GM10847 (cell line): ENCODE measurements around the gene SLIT3.

ENCODE experiments used
- POLR2A ChIP-seq: IDR thresholded peaks from 2 replicates; pipeline ENCODE4 v1.6.1; 2011; ENCODE audit not compliant: insufficient read length; ENCODE audit errors: extremely low read depth

SLIT3 gene

DNA sequence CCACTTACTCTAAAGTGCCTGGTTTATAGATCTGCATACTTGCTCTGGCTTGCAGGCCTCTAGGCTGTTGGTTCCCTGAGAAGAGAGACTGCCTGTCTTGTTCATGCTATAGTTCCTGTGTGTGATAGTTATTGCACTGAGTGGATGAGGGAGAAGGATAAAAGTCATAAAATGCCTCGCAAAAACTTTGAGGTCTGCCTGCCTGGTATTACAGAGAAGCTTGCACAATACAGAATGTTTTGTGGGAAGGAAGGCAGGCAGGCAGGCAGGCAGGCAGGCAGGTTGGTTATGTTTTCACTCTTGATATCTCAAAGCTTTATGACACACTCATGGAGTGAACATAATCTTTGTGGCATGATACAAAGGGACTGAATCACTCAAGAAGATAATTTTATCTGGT lies 287.1 kb downstream of the SLIT3 start:
- no peak for TF ChIP-seq POLR2A

- TF ChIP-seq POLR2A: no peak
Measured at GRCh38 chr5:169013208-169013728, 287.7 kb downstream of the SLIT3 start.

- no peak for TF ChIP-seq POLR2A
Measured at GRCh38 chr5:169012450-169012849, 288.5 kb downstream of the SLIT3 start.

DNA sequence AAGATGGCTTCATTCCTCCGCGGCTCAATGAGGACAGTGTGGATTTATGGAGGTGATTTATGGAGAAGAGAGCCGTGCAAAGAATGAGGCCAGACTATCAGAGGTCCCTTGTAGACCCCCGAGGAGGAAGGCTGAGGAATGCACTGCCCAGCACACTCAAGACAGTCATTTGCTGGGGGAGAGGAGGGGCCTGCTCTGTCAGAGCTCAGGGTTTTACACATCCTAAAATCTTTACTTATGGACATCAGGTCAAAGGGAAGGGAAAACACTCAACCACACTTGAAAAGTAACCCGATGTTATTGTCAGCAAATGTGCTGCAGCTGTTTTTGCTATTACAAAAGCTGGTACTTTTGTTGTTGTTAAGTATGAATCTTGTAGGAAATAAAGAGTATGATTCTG lies 289.5 kb downstream of the SLIT3 start:
- no peak for TF ChIP-seq POLR2A

DNA sequence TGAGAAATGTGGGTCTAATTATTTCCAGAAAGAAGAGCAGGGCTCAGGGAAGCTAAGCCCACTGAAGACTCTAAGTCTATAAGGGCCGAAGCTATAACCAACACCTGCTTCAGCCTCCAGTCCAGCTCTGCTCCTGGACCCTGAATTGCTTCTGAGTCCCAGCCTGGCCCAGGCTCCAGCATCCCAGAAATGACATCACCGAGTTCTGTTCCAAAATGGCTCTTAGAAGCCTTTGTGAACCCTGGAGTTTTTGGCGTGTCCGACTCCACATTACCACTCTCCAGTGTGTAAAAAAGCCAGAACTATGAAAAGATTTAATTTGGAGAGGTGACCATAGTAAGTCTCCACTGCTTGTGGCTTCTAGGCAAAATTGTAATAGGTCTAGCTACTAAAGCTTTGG lies 289.9 kb downstream of the SLIT3 start:
- no peak for TF ChIP-seq POLR2A

DNA sequence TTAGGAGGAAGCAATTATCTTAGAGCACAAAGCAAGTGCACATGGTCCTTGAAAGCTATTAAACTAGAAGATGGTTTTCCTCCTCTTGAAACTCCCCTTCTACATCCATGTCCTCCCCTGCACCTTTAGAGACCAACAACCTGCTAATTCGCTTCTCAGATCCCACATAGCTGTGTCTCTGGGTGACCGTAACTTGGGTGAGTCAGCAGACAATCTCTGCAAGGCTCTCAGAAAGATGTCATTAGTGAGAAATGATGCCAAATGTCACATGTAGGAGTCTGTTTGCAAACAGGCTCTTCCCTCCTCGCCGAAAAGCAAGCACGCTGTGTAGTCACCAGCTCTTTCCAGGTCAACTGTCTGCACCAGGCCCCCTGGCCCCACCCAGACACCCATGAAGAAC lies 291.8 kb downstream of the SLIT3 start:
- no peak for TF ChIP-seq POLR2A

- TF ChIP-seq POLR2A: no peak
Measured at GRCh38 chr5:169006842-169007790, 293.8 kb downstream of the SLIT3 start.

DNA sequence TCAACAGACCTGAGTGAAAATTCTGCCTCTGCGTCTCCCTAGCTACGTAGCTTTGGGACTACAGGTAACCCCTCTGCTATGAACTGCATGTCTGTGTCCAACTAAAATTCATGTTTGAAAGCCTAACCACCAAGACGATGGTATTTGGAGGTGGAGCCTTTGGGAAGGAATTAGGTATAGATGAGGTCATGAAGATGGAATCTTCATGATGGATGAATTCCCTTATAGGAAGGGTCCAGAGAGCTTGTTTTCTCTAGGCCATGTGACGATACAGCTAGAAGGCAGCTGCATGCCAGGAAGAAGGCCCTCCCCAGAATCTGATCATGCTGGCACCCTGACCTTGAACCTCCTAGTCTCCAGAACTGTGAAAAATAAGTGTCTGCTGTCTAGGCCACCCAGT lies 296.4 kb downstream of the SLIT3 start:
- TF ChIP-seq POLR2A: no peak

- no peak for TF ChIP-seq POLR2A
Measured at GRCh38 chr5:169003721-169004541, 297.0 kb downstream of the SLIT3 start.

- TF ChIP-seq POLR2A: no peak
Measured at GRCh38 chr5:169002953-169003555, 297.9 kb downstream of the SLIT3 start.

DNA sequence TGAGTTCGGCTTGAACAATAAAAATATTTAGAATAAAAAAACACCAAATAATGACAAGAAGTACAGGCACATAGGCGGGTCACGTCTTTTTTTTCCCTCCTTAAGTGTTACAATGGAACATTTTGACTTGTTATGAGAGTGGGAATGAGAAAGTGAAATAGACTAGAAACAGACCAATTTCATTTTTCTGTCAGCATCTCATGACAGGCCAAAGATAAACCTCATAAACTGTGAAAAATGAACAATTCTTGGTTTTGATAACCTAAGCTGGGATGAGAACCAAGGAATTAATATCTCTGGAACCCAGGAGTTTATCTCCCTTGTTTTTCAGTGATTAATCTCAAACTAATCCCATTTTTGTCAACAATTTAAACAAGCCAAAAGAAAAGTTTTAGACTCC lies 299.5 kb downstream of the SLIT3 start:
- no peak for TF ChIP-seq POLR2A

GRCh38 chr5:168995024-168995423 lies 305.9 kb downstream of the SLIT3 start:
- no peak for TF ChIP-seq POLR2A

DNA sequence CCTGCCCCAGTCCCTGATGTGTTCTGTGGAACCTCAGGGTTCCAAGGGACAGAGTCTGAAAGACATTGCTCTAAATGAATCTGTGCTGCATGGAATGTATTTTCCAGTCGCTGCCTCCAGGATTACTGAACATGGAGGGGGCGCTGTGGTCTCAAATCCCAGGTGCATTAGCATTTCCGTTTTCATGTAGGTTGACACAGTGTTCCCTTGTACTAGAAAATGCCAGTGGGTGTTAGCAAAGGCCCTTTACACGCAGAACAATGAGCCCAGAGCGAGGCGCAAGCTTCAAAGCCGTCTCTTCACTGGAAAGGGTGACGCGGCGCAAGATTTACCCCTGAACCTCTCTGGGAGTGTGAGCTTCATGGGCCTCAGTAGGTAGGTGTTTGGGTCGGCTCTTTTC lies 308.3 kb downstream of the SLIT3 start:
- no peak for TF ChIP-seq POLR2A

- TF ChIP-seq POLR2A: no peak
Measured at GRCh38 chr5:168992016-168992415, 308.9 kb downstream of the SLIT3 start.

GRCh38 chr5:168991311-168991710 lies 309.6 kb downstream of the SLIT3 start:
- TF ChIP-seq POLR2A: no peak

DNA sequence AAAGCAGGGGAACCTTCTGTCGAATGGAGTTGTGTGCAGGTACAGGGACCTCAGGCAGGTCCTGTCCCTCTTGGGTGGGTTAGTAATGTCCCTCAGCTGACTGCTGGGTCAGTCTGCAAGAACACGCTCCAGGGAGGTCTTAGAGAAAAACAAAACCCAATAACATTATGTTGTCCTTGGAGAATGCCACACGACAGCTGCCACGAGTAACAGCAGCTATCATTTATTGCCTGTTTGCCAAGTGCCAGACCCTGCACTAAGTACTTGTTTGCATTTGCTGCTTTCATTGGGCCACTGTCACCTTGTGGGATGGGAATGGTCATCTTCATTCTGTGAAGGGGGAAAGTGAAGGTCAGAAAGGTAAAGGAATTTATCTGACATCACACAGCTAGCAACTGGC lies 310.3 kb downstream of the SLIT3 start:
- no peak for TF ChIP-seq POLR2A
